G401 (cell line): Measurements from ENCODE around the gene ACTN4. TPM values are rescaled to one million over a fixed set of nuclear protein-coding genes. Genes with fewer than 3 reads are reported as not detected.

ENCODE experiments used
- DNase-seq: peaks from one replicate; pipeline ENCODE4 v3.0.0-alpha.2; 2015; ENCODE audit warnings: low spot score
- in situ Hi-C: cut with HindIII; loops from 2 replicates; pipeline ENCODE4 v1.10.0; 2016; ENCODE audit warnings: low sequenced_read_pairs, mixed read lengths
- total RNA-seq: library from RNA; depleted of rRNA; stranded (reverse); fragments of >200 nt; shearing (Covaris generic); gene quantifications from 2 replicates; pipeline ENCODE4 v1.2.3, GENCODE V29; 2014

ACTN4 gene
- total RNA-seq, 1 experiment from 2014 or later = 182 TPM

DNA sequence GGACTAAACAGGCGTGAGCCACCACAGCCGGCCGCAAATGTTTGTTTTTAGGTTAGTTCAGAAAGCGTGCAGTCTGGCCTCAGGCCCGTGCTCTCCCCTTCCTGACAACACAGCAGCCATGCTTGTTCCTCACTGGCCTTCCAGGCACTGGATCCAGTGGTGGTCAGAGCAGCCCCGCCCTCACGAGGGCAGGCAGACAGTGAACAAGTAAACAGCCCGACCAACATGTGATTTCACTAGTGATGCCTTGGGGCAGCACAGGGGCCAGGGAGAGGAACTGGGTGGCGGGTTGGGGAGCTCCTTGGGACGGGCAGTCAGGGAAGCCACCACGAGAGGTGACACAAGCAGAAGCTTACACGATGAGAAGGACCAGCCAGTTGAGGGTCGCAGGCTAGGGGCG is 56.1 kb downstream of the ACTN4 start:
- DNase-seq = no peak
- in situ Hi-C loops = no loop called here

DNA sequence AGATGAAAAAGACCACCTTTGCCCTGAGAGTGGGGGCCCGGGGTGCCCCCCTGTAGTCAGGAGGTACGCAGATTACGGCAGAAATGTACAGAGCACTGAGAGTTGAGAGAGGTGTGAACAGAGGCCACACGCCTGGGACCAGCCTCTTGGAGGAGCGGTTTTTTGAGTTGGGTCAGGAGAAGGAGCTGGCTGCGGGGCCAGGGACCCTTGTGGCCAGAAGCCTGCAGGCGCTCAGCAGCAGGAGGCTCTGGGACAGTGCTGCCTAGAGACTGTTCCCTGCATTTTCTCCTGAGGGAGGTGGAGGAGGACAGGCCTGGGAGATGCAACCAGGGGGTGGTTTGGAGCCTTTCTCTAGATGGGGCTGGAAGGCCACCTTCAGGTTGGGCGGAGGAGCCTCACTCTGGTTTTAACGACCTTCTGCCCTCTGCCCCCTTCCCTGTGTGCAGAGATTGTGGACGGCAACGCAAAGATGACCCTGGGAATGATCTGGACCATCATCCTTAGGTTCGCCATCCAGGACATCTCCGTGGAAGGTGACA is 57.1 kb downstream of the ACTN4 start:
- in situ Hi-C loops = no loop called here
- no peak for DNase-seq

DNA sequence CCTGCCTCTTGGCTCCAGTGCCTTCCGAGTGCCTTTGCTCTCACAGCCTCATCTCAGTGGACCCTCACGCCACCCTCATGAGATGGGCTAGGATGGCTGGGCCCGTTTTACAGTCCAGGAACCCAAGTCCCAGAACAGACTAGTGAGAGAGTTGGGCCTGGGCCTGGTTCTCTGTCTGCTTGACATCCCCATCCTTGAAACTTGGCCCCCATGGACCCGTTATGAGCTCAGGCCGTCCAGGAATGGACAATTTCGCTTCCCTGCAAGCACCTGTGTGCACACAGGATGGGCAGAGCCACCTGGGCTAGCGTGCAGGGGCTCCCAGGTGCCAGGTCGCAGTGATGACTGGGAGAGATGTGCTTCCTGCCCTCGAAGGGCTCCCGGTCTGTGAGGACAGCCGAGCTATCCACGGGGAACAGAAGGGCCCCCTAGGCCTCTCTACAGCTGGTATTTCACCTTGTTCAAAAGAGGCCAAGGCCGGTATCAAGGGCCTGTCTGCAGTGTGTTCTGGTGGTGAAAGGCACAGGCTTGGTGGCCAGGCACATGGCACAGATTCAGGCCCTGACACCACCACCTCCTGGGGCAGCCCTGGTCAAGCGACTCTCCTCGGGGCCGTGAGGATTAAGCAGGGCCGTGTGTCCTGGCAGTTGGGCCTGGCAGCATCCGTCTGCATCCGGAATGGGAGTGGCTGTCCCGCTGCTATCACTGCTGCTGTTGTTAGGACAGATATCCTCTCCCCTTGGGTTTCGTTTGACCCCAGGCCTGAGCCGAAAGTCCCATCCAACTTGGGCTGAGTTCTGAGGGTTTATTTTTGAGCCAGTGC is 58.0 kb downstream of the ACTN4 start:
- no peak for DNase-seq
- in situ Hi-C loops = no loop called here

DNA sequence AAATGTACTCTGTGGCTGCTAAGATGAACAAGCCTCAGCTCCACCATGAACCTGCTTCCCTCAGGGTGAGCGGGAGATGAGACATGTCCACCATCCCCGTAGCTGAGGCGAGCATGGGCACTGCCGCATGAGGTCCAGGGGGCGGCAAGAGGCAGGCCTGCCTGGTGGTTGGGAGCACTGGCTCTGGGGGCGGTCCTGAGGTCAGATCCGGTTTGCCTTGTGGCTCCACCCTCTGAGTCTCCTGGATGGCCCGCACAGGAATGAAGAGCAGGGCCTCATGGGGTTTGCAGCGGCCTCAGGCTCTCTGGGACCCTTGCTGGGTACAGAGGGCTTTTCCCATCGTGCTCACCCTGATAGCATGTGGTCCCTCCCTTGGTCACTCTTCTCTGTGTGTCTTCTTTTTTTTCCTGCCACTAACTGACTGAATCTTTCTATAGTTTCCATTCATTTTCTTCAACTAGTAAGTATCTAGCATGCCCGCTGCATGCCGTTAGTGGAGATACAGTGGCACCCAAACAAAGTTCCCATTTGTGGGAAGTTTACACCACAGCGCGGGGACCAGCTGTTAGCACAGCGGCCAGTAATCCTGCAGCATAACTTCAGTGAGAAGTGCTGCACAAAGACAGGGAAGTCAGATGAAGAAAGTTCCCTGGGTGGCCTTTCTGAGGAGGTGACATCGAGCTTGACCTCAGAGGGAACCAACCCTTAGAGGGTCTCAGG is 59.5 kb downstream of the ACTN4 start:
- no peak for DNase-seq
- in situ Hi-C loops = no loop called here

DNA sequence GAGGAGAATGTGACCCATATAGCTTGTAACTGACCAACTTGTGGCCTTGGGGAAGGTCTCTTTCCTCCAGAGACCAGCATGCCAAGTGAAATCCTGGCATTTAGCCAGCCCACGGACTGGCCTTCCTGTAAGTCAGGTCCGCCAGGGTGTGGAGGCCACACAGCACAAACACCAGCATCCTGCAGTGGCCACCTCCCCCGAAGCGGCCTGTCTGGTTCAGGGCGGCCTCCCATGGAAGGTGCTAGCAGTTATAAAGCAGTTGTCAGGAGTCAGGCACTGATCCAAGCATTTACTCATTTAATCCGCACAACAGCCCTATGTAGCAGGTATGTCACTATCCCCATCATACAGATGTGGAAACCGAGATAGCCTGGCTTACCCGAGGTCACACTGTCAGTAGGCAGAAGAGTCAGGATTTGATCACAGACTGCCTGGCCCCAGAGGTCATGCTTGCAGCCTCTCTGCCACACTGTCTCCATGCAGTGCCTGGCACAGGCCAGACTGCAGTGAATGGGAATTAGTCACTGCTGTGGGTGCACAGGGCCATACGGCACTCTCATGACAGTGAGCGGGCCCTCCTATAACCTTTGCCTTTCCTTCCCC is 60.2 kb downstream of the ACTN4 start:
- DNase-seq = no peak

DNA sequence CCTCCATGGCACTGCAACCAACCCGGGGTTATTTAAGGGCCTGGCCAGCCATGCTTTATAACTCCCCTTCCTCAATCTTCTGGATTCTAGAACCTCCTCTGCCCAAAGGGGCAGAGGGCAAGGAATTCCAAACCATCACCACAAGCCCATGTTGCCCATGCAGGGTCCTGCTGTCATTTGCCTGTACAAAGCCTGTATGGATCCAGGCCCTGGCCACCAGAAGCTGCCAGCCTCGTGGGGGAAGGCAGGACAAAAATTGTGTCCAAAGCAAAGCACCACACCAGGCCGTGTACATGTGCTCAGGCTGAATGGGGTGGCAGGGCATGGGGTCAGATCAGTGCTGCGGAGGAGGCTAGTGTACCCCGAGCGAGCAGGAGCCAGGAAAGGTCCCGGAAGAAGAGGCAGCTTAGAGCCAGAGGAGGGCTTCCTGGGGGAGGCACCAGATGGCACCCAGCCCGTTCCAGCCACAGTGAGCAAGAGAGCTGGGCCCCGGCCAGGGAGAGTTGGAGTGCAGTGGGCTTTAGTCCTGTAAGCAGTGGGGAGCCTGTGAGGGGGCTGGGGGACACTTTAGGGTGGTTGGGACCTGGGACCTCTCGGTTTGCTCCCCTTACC is 61.1 kb downstream of the ACTN4 start:
- no peak for DNase-seq
- in situ Hi-C loops = no loop called here

More for the DNA sequence above, 60.2 kb downstream of the ACTN4 start:
- in situ Hi-C loops = no loop called here

DNA sequence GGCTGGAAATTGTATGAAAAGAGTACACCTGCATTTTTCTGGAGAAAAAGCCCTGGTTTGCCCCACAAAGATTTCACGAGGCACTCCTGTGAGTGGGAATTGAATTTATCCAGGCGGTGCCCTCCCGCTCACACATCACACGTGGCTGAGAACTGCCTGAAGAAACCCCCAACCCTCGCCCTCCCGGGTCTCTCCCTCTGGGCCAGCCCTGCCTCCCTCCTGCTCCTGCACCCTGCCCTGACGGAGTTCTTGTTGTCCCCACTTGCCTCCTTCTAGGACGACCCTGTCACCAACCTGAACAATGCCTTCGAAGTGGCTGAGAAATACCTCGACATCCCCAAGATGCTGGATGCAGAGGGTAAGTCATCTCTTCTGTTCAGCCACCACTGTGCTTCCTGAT is 61.7 kb downstream of the ACTN4 start:
- no peak for DNase-seq
- in situ Hi-C loops = no loop called here

DNA sequence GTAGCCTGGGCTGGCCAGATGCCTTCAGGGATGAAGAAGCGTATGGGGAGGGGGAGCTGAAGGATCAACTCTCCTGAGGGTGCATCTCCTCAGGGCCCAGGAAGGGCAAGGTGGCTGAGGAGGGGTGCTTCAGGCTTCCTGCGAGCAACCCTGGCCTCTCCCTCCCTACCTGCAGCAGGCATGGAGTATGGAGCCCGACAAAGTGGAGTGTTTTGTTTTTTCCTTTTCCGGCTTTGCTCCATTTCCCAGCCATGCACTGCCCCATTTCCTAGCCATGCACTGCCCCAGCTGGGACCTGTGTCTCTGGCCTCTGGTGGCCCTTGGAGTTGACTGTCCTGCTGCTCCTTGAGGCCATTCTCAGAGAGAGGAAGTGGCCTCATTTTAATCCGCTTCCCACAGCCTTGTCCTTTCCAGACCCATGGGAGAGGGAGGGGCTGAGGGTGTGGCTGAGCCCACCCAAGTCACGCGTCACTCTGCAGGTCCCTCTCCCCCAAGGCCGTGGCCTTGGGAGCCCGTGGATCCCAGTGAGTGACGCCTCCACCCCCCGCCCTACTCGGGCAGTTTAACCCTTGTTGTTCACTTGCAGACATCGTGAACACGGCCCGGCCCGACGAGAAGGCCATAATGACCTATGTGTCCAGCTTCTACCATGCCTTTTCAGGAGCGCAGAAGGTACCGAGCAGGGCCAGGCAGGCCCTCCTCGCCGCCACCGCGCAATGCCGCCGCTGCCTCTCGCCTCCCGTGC is 62.4 kb downstream of the ACTN4 start:
- in situ Hi-C loops = no loop called here
- no peak for DNase-seq

DNA sequence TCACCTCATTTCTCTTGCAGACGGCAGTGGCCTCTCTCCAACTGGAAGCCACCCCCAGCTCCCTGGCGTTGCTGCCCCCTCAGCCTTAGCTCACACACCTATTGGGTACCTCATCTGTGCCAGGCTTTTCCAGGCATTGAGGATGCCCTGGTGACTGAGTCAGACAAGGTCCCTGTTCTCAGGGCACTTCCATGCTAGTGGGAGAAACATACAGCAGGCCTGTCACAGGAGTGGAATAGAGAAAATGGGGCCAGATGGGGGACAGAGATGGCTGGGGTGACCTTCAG is 62.9 kb downstream of the ACTN4 start:
- in situ Hi-C loops = no loop called here
- no peak for DNase-seq

DNA sequence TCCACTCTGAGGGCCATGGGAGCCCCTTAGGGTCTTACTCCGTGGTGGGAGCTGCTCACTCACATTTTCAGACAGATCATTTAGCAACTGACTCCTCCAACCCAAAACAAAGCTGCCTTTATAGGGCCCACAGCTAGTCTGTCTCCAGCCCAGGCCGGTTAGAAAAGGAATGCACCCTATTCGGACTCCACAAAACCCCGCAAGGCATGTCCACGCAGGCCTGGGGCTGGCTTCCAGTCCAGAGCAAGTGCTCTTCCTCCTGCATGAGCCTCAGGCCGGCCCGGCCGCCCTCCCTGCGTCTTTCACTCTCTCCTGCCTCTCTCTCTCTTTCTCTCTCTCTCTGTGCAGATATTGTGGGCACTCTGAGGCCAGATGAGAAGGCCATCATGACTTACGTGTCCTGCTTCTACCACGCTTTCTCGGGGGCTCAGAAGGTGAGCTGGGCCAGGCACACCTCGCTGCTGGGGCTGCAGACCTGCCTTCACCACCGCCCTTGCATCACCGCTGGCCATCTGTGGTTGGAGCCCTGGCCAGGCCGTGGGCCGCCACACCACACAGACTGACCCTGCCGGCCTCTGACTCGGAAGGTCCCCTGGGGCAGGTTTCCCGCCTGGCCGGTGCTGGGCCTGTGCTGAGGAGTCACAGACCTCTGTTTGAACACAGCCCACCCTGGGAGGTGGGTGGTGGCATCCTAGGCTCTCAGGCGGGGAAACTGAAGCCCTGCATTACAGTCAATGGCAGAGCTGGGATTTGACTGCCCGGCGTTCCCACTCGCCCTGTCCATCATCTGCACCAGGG is 63.7 kb downstream of the ACTN4 start:
- in situ Hi-C loops = no loop called here
- no peak for DNase-seq

DNA sequence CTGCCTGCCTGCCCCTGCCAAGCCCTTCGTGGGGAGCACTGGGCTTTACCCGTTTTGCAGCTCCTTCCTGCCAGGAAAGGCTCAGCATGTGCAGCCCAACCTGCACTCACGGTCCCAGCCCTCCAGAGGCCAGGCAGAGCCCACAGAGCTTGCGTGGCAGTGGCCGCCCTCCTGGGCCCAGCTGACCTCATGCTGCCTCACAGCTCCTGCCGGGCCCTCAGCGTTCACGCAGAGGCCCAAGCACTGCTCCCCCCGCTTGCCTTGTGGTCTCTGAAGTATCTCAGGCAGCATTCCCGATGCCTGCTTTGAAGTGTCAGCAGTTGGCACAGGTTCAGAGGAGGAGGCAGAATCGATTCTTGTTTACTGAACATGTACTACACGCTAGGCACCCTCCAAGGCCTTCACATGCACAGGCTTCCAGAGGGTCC is 64.3 kb downstream of the ACTN4 start:
- in situ Hi-C loops = no loop called here
- DNase-seq = no peak

DNA sequence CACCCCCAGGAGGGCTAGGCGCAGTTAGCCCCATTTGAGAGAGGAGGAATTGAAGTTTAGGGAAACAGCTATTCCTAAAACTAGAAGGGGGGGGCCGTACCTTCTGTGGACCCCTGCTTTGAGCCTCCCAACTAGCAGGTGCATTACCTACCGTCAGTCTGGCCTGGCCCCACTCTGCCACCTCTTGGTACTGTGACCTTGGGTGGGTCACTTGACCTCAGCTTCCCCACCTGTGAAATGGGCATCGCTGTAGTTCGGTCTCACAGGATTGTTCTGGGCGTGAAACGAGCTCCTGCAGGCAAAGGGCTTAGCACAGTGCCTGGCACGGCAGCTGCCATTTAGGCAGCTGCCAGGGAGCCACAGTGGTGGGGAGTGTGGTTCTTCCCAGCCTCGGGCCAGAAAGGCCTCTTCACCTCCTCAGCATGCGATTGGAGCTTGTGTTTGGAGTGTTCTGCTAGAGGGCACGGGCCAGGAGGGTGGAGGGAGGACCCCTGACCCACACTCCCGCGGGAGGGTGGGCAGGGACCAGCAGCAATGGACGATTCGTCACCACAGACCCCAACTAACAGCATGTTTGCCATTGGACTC is 64.8 kb downstream of the ACTN4 start:
- in situ Hi-C loops = no loop called here
- DNase-seq = no peak

DNA sequence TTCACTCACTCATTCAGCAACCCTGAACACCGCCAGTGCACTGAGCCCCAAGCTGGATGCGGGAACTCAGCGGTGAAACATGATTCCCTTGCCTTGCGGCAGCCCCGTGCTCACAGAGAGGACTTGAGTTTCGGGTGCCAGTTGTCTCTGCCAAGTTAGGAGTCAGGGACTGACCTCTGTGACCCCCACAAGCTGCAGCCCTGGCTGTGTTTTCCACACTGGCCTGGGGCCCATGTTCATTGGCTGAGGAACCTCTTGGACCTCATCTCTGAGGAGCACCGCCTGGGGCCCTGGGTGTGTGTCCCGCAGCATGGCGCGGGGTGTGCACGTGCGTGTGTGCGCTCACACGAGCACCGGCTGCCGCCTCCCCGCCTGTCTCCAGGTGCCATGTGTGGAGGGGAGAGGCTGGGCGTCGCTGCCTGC is 65.8 kb downstream of the ACTN4 start:
- in situ Hi-C loops = no loop called here
- peak; percentile 57 for DNase-seq

DNA sequence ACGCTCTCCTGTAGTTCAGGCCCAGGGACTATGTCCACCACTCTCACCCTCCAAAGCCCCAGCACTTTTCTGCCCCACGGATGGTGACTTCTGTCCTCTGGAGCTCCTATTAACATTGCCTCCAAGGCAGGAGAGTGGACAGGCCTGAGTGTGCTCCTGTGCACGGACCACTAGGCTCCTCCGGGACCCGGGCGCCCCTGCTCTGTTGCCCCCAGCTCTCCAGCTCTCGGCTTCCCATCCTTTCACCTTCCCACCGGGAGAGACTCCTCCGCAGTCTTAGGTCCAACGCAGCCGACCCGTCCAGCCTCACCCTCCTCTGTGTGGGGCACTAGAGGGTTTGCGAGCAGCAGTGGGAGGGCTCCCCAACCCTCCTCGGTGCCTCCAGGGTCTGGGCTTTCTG is 66.4 kb downstream of the ACTN4 start:
- in situ Hi-C loops = no loop called here
- DNase-seq = no peak

DNA sequence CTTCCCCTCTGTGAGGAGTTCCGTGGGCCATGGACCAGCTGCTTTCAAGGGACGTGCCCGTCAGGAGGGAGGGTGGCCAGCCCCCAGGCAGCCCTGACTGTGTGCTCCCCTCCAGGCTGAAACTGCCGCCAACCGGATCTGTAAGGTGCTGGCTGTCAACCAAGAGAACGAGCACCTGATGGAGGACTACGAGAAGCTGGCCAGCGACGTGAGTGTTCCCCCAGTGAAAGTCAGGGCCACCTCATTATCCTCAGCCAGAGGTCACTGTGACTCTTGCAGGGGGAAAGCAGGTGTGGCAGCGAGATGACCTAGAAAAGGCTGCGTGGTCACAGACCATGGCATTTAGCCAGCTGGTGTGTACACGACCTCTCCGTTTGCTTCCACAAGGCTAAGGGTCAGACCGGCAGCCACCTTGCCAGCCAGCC is 66.9 kb downstream of the ACTN4 start:
- in situ Hi-C loops = no loop called here
- peak; percentile 38 for DNase-seq

DNA sequence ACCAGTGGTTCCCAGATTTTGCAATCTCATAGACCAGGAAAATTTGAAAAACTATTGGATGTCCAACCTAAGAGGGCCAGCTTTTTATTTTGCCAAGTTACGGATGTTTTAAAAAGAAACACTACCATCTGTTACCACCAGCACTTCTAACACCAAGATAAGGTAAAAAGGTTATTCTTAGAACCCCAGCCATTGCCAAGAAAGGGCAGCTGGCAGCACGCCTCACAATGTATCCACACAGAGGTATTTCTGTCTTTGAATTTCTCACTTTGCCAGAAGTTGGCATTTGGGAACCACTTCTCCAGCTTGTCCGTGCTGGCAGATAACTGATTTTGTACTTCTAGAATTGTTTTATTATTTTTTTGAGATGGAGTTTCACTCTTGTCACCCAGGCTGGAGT is 68.1 kb downstream of the ACTN4 start:
- DNase-seq = peak; percentile 50
- in situ Hi-C loops = no loop called here

DNA sequence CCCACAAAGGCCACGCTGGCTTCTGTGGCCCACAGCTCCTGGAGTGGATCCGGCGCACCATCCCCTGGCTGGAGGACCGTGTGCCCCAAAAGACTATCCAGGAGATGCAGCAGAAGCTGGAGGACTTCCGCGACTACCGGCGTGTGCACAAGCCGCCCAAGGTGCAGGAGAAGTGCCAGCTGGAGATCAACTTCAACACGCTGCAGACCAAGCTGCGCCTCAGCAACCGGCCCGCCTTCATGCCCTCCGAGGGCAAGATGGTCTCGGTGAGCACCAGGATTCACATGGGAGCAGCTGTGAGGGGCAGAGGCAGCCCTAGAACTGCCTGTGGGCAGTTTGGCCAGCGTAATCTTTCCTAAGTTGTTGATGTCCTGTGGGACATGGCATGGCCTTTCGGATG is 69.6 kb downstream of the ACTN4 start:
- in situ Hi-C loops = no loop called here
- DNase-seq = no peak

DNA sequence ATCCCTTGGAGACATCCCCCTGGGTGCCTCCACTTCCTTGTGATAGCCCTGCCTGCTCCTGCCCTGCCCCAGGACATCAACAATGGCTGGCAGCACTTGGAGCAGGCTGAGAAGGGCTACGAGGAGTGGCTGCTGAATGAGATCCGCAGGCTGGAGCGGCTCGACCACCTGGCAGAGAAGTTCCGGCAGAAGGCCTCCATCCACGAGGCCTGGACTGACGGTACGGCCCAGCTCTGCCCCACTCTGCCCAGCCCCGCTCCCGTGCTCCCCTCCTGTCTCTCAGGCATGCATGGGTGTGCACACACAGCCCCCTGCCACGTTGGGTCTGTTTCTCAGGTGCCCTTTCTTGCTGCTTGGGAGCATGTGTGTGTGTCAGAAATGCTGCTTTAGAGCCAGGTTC is 70.4 kb downstream of the ACTN4 start:
- in situ Hi-C loops = no loop called here
- DNase-seq = no peak
